WTC11 (cell line): Measurements from ENCODE around the gene SNAPC1. TPM values are rescaled to one million over a fixed set of nuclear protein-coding genes. Genes with fewer than 3 reads are reported as not detected.

Experiments
- ATAC-seq: fragments of 200-7000 bp; cut with Tn5 transposase; 2 replicates; pipeline ENCODE4 v1.10.0; 2021; ENCODE audit warnings: mild to moderate bottlenecking, moderate library complexity
- CTCF ChIA-PET: fragments of 300-600 bp; sonication (Branson Sonifier 250); formaldehyde crosslinking; loops from one replicate; lab custom pipeline; 2021; ENCODE audit warnings: antibody characterized with exemption; lab: Charles Lee
- POLR2A ChIA-PET: fragments of 350-600 bp; sonication (Branson Sonifier 250); formaldehyde crosslinking; loops from one replicate; lab custom pipeline; 2021; ENCODE audit warnings: antibody characterized with exemption; lab: Charles Lee
- DNase-seq: peaks from one replicate; pipeline ENCODE4 v3.0.0; 2021; ENCODE audit warnings: low spot score
- H3K27ac Mint-ChIP-seq: 2 replicates; pipeline ENCODE4 v1.8.0; 2021; ENCODE audit warnings: mixed read lengths
- H3K27me3 Mint-ChIP-seq: 2 replicates; pipeline ENCODE4 v1.8.0; 2021; ENCODE audit warnings: low read depth, mild to moderate bottlenecking, moderate library complexity, mixed read lengths
- H3K36me3 Mint-ChIP-seq: 2 replicates; pipeline ENCODE4 v1.8.0; 2021; ENCODE audit warnings: mixed read lengths
- H3K4me1 Mint-ChIP-seq: 2 replicates; pipeline ENCODE4 v1.8.0; 2022; ENCODE audit warnings: mixed read lengths
- H3K4me3 Mint-ChIP-seq: 2 replicates; pipeline ENCODE4 v1.8.0; 2021; ENCODE audit warnings: mild to moderate bottlenecking, moderate library complexity, mixed read lengths
- H3K9me3 Mint-ChIP-seq: 2 replicates; pipeline ENCODE4 v1.8.0; 2021; ENCODE audit warnings: mixed read lengths
- EMX1 ChIP-seq: fragments of 250-450 bp; sonication (Bioruptor Pico); IDR thresholded peaks from 2 replicates; pipeline ENCODE4 v1.8.0; 2021; ENCODE audit warnings: mild to moderate bottlenecking
- ETV6 ChIP-seq: sonication (generic); formaldehyde crosslinking; IDR thresholded peaks from 2 replicates; pipeline ENCODE4 v1.8.1; 2022; ENCODE audit warnings: mild to moderate bottlenecking, missing genetic modification reagents
- OVOL2 ChIP-seq: fragments of 250-450 bp; sonication (Bioruptor Pico); IDR thresholded peaks from 2 replicates; pipeline ENCODE4 v1.9.0; 2021; ENCODE audit warnings: mild to moderate bottlenecking, borderline replicate concordance
- RELA ChIP-seq: sonication (generic); formaldehyde crosslinking; IDR thresholded peaks from 2 replicates; pipeline ENCODE4 v1.8.1; 2022; ENCODE audit warnings: missing genetic modification reagents, mild to moderate bottlenecking, borderline replicate concordance
- SOX15 ChIP-seq: fragments of 250-450 bp; sonication (Bioruptor Pico); IDR thresholded peaks from 2 replicates; pipeline ENCODE4 v1.9.0; 2021; ENCODE audit warnings: mild to moderate bottlenecking
- TCF7 ChIP-seq: sonication (generic); formaldehyde crosslinking; IDR thresholded peaks from 2 replicates; pipeline ENCODE4 v1.8.0; 2022; ENCODE audit warnings: mild to moderate bottlenecking, low read depth, missing genetic modification reagents, moderate library complexity
- TP53 ChIP-seq: sonication (generic); formaldehyde crosslinking; IDR thresholded peaks from 2 replicates; pipeline ENCODE4 v1.8.1; 2023; ENCODE audit warnings: mild to moderate bottlenecking, missing genetic modification reagents
- ZBTB21 ChIP-seq: sonication (generic); formaldehyde crosslinking; IDR thresholded peaks from 2 replicates; pipeline ENCODE4 v1.8.1; 2023; ENCODE audit warnings: mild to moderate bottlenecking, missing genetic modification reagents, borderline replicate concordance
- ZNF263 ChIP-seq: sonication (generic); formaldehyde crosslinking; IDR thresholded peaks from 2 replicates; pipeline ENCODE4 v1.8.1; 2022; ENCODE audit warnings: low read depth, mild to moderate bottlenecking, moderate library complexity, missing genetic modification reagents
- ZNF317 ChIP-seq: sonication (generic); formaldehyde crosslinking; IDR thresholded peaks from 2 replicates; pipeline ENCODE4 v1.8.1; 2023; ENCODE audit warnings: low read depth, mild to moderate bottlenecking, moderate library complexity, missing genetic modification reagents, borderline replicate concordance
- total RNA-seq: library from RNA; stranded (reverse); gene quantifications from 3 replicates; pipeline ENCODE4 v1.2.3, GENCODE V29; 2021
- TF ChIP-seq, protein P1 (sequence below): fragments of 250-450 bp; sonication (Bioruptor Pico); IDR thresholded peaks from 2 replicates; pipeline ENCODE4 v1.9.0; 2021; ENCODE audit warnings: mild to moderate bottlenecking
- TF ChIP-seq, protein P2 (sequence below): sonication (generic); formaldehyde crosslinking; IDR thresholded peaks from 2 replicates; pipeline ENCODE4 v1.8.0; 2022; ENCODE audit warnings: mild to moderate bottlenecking, missing genetic modification reagents
- TF ChIP-seq, protein P3 (sequence below): sonication (generic); formaldehyde crosslinking; IDR thresholded peaks from 2 replicates; pipeline ENCODE4 v1.8.0; 2022; ENCODE audit warnings: missing genetic modification reagents
- TF ChIP-seq, protein P4 (sequence below): sonication (generic); formaldehyde crosslinking; IDR thresholded peaks from 2 replicates; pipeline ENCODE4 v1.8.1; 2022; ENCODE audit warnings: low read depth, missing genetic modification reagents, borderline replicate concordance
- TF ChIP-seq, protein P5 (sequence below): fragments of 250-450 bp; sonication (Bioruptor Pico); IDR thresholded peaks from 2 replicates; pipeline ENCODE4 v1.9.0; 2021; ENCODE audit warnings: moderate library complexity, mild to moderate bottlenecking, inconsistent platforms, borderline replicate concordance
- TF ChIP-seq, protein P6 (sequence below): sonication (generic); formaldehyde crosslinking; conservative IDR thresholded peaks from 2 replicates; pipeline ENCODE4 v1.8.1; 2023; ENCODE audit warnings: mild to moderate bottlenecking, low read depth, missing genetic modification reagents, moderate library complexity

The SNAPC1 gene
- total RNA-seq, 1 experiment from 2014 or later = 9.5 TPM

DNA sequence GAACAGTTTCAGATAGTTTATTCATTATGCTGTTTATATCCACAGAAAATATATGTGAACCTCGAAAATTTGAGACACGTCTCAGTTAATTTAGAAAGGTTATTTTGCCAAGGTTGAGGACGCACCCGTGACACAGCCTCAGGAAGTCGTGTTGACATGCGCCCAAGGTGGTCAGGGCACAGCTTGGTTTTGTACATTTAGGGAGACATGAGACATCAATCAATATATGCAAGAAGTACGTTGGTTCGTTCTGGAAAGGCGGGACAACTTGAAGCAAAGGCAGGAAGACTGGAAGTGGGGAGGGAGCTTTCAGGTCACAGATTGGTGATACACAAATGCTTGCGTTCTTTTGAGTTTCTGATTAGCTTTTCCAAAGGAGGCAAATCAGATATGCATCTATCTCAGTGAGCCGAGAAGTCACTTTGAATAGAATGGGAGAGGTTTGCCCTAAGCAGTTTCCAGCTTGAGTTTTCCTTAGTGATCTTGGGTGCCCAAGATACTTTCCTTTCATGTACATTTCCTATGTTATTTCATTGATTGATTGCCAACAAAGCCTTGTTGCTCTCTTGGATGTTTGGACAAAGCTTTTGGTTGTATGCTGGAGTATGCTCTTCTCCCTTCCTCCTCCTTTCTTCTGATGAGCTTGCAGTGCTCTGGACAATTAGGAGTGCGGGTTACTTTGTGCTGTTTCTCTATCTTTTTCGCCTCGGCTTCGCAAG lies 3.2 kb downstream of the SNAPC1 start:
- POLR2A ChIA-PET = interaction anchor here (0.6 kb wide), 1 partner anchor 1259 kb away, joined by 3 read pairs; no protein-coding TSS in a partner anchor
- H3K36me3 Mint-ChIP-seq = peaks cover 30% of the 10 kb centered on the region
- H3K4me3 Mint-ChIP-seq = peak overlapping the region; percentile 99
- peak overlapping the region; percentile 71 for H3K27ac Mint-ChIP-seq
- DNase-seq (no peak), ATAC-seq (no peak)
- TF ChIP-seq, protein P1, sequence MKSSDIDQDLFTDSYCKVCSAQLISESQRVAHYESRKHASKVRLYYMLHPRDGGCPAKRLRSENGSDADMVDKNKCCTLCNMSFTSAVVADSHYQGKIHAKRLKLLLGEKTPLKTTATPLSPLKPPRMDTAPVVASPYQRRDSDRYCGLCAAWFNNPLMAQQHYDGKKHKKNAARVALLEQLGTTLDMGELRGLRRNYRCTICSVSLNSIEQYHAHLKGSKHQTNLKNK (CRISPR knock-in tag) = no peak
- TF ChIP-seq, protein P2, sequence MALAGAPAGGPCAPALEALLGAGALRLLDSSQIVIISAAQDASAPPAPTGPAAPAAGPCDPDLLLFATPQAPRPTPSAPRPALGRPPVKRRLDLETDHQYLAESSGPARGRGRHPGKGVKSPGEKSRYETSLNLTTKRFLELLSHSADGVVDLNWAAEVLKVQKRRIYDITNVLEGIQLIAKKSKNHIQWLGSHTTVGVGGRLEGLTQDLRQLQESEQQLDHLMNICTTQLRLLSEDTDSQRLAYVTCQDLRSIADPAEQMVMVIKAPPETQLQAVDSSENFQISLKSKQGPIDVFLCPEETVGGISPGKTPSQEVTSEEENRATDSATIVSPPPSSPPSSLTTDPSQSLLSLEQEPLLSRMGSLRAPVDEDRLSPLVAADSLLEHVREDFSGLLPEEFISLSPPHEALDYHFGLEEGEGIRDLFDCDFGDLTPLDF (CRISPR knock-in tag) = no peak
- CTCF ChIA-PET = interaction anchor here (2.9 kb wide), 1 partner anchor 72 kb away, joined by 10 read pairs; no protein-coding TSS in a partner anchor
- no peaks in the 10 kb centered on the region for H3K27me3 Mint-ChIP-seq
- peaks cover 39% of the 10 kb centered on the region for H3K4me1 Mint-ChIP-seq
- H3K9me3 Mint-ChIP-seq = no peaks in the 10 kb centered on the region

DNA sequence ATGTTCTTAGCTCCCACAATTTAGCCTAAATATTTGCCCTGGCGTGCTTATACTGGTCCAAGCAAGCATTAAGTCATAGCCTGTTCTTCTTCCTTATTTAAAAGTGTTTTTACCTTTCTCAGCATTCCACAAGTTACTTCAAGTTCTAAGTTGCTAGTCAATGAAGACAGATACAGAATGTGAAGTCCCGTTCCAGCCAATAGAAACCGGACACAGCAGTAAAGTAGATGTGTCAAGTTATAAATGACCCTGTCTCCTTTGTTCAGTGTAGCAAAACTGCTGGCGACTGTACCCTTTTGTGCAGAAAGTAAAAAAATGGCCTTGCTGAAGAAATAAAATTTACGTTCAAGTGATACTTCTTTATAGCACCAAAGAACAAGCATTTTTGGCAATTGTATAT lies 3.9 kb downstream of the SNAPC1 start:
- ATAC-seq = no peak
- peaks cover 36% of the 10 kb centered on the region for H3K36me3 Mint-ChIP-seq
- no peaks in the 10 kb centered on the region for H3K9me3 Mint-ChIP-seq
- H3K4me3 Mint-ChIP-seq = peak overlapping the region; percentile 99
- POLR2A ChIA-PET = interaction anchor here (0.5 kb wide), 1 partner anchor 282 kb away, joined by 5 read pairs; no protein-coding TSS in a partner anchor
- CTCF ChIA-PET = interaction anchor here (2.9 kb wide), 1 partner anchor 71 kb away, joined by 10 read pairs; no protein-coding TSS in a partner anchor
- peak overlapping the region; percentile 71 for H3K27ac Mint-ChIP-seq
- no peaks in the 10 kb centered on the region for H3K27me3 Mint-ChIP-seq
- DNase-seq = no peak
- no peak for TF ChIP-seq EMX1 (CRISPR knock-in tag)
- TF ChIP-seq, protein P3, sequence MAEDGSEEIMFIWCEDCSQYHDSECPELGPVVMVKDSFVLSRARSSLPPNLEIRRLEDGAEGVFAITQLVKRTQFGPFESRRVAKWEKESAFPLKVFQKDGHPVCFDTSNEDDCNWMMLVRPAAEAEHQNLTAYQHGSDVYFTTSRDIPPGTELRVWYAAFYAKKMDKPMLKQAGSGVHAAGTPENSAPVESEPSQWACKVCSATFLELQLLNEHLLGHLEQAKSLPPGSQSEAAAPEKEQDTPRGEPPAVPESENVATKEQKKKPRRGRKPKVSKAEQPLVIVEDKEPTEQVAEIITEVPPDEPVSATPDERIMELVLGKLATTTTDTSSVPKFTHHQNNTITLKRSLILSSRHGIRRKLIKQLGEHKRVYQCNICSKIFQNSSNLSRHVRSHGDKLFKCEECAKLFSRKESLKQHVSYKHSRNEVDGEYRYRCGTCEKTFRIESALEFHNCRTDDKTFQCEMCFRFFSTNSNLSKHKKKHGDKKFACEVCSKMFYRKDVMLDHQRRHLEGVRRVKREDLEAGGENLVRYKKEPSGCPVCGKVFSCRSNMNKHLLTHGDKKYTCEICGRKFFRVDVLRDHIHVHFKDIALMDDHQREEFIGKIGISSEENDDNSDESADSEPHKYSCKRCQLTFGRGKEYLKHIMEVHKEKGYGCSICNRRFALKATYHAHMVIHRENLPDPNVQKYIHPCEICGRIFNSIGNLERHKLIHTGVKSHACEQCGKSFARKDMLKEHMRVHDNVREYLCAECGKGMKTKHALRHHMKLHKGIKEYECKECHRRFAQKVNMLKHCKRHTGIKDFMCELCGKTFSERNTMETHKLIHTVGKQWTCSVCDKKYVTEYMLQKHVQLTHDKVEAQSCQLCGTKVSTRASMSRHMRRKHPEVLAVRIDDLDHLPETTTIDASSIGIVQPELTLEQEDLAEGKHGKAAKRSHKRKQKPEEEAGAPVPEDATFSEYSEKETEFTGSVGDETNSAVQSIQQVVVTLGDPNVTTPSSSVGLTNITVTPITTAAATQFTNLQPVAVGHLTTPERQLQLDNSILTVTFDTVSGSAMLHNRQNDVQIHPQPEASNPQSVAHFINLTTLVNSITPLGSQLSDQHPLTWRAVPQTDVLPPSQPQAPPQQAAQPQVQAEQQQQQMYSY (CRISPR knock-in tag) = no peak
- TF ChIP-seq ZNF263 = no peak
- TF ChIP-seq ETV6 (CRISPR knock-in tag) = no peak
- TF ChIP-seq, protein P4, sequence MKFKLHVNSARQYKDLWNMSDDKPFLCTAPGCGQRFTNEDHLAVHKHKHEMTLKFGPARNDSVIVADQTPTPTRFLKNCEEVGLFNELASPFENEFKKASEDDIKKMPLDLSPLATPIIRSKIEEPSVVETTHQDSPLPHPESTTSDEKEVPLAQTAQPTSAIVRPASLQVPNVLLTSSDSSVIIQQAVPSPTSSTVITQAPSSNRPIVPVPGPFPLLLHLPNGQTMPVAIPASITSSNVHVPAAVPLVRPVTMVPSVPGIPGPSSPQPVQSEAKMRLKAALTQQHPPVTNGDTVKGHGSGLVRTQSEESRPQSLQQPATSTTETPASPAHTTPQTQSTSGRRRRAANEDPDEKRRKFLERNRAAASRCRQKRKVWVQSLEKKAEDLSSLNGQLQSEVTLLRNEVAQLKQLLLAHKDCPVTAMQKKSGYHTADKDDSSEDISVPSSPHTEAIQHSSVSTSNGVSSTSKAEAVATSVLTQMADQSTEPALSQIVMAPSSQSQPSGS = no peak
- TF ChIP-seq SOX15 (CRISPR knock-in tag) = no peak
- TF ChIP-seq, protein P5, sequence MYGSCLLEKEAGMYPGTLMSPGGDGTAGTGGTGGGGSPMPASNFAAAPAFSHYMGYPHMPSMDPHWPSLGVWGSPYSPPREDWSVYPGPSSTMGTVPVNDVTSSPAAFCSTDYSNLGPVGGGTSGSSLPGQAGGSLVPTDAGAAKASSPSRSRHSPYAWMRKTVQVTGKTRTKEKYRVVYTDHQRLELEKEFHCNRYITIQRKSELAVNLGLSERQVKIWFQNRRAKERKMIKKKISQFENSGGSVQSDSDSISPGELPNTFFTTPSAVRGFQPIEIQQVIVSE (CRISPR knock-in tag) = no peak
- TF ChIP-seq RELA (CRISPR knock-in tag) = no peak
- TF ChIP-seq ZBTB21 = no peak
- no peak for TF ChIP-seq TP53 (CRISPR knock-in tag)
- TF ChIP-seq, protein P6, sequence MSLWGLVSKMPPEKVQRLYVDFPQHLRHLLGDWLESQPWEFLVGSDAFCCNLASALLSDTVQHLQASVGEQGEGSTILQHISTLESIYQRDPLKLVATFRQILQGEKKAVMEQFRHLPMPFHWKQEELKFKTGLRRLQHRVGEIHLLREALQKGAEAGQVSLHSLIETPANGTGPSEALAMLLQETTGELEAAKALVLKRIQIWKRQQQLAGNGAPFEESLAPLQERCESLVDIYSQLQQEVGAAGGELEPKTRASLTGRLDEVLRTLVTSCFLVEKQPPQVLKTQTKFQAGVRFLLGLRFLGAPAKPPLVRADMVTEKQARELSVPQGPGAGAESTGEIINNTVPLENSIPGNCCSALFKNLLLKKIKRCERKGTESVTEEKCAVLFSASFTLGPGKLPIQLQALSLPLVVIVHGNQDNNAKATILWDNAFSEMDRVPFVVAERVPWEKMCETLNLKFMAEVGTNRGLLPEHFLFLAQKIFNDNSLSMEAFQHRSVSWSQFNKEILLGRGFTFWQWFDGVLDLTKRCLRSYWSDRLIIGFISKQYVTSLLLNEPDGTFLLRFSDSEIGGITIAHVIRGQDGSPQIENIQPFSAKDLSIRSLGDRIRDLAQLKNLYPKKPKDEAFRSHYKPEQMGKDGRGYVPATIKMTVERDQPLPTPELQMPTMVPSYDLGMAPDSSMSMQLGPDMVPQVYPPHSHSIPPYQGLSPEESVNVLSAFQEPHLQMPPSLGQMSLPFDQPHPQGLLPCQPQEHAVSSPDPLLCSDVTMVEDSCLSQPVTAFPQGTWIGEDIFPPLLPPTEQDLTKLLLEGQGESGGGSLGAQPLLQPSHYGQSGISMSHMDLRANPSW (CRISPR knock-in tag) = no peak
- no peak for TF ChIP-seq TCF7
- TF ChIP-seq, protein P1 (CRISPR knock-in tag) = no peak
- TF ChIP-seq OVOL2 (CRISPR knock-in tag) = no peak
- TF ChIP-seq ZNF317 (CRISPR knock-in tag) = no peak
- H3K4me1 Mint-ChIP-seq = peaks cover 39% of the 10 kb centered on the region
